ENCODE results near the gene MEX3A. TPM values are rescaled to one million over a fixed set of nuclear protein-coding genes. Genes with fewer than 3 reads are reported as not detected.
"Not testable (repeated sequence)": the region's sequence is repeated elsewhere in the genome, so short reads cannot be mapped to it uniquely, and the experiment has no call there.

The MEX3A gene
- total RNA-seq, 2 donors from 2014 or later: 3.3 to 5.7 TPM

DNA sequence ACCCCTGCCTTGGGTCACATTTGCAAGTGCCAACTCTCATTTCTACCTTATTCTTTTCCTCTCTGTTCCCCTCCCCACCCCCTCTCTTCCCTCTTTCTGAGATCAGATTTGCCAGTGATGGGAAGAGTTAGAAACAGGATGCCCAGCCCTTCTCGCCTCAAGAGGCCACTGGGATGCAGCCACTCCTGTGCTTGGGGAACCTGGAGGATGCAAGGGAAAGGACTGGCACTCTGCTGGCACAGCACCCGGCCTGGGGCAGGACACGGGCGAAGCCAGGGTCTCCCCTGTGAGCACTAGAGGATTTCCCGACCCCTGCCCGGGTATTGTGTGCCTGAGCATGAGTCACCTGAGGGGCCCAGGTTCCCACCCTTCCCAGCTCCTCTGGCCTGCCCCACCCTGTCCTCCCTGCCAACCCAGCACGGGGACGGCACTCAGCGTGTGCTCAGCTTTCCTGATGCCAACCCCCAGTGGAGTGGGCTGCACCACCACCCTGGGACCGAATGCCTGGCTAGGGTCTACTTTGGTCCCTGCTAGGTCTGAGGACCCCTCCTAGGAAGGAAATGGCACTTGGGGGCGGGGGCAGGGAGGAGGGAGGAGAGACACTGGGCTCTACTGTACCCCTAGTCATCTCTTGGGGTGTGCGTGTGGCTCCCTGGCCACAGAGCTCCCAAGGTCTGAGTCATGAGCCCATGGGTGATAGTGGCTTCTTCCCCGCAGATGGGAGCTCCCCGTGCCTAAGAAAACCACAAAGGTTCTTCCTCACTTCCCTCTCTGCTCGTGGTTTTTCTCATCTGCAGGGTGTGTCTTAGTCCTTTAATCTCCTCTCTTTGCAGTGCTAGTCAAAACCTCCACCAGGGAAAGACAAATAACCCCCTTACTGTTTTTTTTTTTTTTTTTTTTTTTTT lies 44.6 kb upstream of the MEX3A start:
- Histone ChIP-seq H3K27ac (peak overlapping the region; percentile 93 to 94), H3K36me3 (peaks cover 0 to 8% of the 10 kb centered on the region in 2 donors), H3K4me1 (replicated peaks) (peaks cover 51% of the 10 kb centered on the region), H3K9me3 (no peaks in the 10 kb centered on the region), H3K27me3 (replicated peaks; ENCODE audit: insufficient read depth) (no peaks in the 10 kb centered on the region), H3K4me3 (no peak overlapping the region)
- DNase-seq (ENCODE audit: low spot score): no peak
- intact Hi-C loops (cut with DNase I): no loop called here
- 37% methylated on average over 15 of the region's 15 CpGs for WGBS
- TF ChIP-seq, protein P1, sequence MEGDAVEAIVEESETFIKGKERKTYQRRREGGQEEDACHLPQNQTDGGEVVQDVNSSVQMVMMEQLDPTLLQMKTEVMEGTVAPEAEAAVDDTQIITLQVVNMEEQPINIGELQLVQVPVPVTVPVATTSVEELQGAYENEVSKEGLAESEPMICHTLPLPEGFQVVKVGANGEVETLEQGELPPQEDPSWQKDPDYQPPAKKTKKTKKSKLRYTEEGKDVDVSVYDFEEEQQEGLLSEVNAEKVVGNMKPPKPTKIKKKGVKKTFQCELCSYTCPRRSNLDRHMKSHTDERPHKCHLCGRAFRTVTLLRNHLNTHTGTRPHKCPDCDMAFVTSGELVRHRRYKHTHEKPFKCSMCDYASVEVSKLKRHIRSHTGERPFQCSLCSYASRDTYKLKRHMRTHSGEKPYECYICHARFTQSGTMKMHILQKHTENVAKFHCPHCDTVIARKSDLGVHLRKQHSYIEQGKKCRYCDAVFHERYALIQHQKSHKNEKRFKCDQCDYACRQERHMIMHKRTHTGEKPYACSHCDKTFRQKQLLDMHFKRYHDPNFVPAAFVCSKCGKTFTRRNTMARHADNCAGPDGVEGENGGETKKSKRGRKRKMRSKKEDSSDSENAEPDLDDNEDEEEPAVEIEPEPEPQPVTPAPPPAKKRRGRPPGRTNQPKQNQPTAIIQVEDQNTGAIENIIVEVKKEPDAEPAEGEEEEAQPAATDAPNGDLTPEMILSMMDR (IDR thresholded peaks at IDR 0.05): no peak
- TF ChIP-seq POLR2A (IDR thresholded peaks at IDR 0.05) (no peak), POLR2AphosphoS5 (IDR thresholded peaks at IDR 0.05) (no peak)

DNA sequence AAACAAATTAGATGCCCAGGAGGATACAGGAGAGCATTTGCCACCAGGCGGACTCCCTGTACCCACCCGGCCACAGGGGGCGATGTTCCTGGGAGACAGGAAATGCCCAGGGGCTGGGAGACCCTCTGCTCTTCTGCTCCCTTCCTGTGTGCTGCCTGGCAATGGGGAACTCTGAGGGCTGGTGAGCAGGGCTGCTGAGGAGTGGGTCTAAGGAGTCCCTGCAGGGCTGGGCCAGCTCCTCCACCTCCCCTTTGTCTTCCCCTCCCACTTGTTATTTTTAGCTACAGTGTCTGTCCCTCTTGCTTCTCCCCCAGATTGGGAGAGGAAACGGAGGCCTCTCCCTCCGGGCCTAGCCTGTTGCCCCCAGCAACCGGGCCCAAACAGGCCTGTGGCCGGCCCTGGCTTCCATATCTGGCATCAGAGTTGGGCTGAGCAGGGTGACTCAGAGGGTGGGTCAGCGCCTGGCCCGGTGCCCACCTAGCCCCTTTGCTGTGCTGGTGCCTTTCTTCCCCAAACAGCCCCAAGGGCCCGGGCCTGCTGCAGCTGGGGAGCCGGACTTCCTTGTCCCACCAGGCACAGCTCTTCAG lies 43.9 kb upstream of the MEX3A start:
- no peaks in the 10 kb centered on the region for H3K27me3 ChIP-seq (replicated peaks; ENCODE audit: insufficient read depth)
- peaks cover 58% of the 10 kb centered on the region for H3K4me1 ChIP-seq (replicated peaks)
- 17% methylated on average over 11 of the region's 11 CpGs for WGBS
- H3K9me3 ChIP-seq: no peaks in the 10 kb centered on the region
- H3K27ac ChIP-seq: peak overlapping the region; percentile 93 to 94
- TF ChIP-seq POLR2AphosphoS5 (IDR thresholded peaks at IDR 0.05) (peak; percentile 35), POLR2A (IDR thresholded peaks at IDR 0.05) (peak; percentile 10)
- TF ChIP-seq, protein P1 (IDR thresholded peaks at IDR 0.05): peak in 3 of 4 experiments; percentile 8 to 28 (median 16)
- no peak for DNase-seq (ENCODE audit: low spot score)
- peaks cover 0 to 7% of the 10 kb centered on the region in 2 donors for H3K36me3 ChIP-seq
- no peak overlapping the region for H3K4me3 ChIP-seq
- intact Hi-C loops (cut with DNase I): no loop called here

DNA sequence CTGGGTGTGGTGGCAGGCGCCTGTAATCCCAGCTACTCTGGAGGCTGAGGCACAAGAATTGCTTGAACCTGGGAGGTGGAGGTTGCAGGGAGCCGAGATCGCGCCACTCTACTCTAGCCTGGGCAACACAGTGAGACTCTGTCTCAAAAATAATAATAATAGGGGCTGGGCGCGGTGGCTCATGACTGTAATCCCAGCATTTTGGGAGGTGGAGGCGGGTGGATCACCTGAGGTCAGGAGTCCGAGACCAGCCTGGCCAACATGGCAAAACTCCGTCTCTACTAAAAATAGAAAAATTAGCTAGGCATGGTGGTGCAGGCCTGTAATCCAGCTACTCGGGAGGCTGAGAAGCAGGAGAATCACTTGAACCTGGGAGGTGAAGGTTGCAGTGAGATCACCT lies 43.3 kb upstream of the MEX3A start:
- 77% methylated on average over 10 of the region's 10 CpGs for WGBS
- H3K36me3 ChIP-seq; H3K9me3 ChIP-seq; DNase-seq (ENCODE audit: low spot score); H3K4me3 ChIP-seq; H3K27me3 ChIP-seq (replicated peaks; ENCODE audit: insufficient read depth); intact Hi-C loops (cut with DNase I): not testable (repeated sequence)
- Histone ChIP-seq H3K27ac (peak overlapping the region; percentile 93 to 94), H3K4me1 (replicated peaks) (peaks cover 61% of the 10 kb centered on the region)

DNA sequence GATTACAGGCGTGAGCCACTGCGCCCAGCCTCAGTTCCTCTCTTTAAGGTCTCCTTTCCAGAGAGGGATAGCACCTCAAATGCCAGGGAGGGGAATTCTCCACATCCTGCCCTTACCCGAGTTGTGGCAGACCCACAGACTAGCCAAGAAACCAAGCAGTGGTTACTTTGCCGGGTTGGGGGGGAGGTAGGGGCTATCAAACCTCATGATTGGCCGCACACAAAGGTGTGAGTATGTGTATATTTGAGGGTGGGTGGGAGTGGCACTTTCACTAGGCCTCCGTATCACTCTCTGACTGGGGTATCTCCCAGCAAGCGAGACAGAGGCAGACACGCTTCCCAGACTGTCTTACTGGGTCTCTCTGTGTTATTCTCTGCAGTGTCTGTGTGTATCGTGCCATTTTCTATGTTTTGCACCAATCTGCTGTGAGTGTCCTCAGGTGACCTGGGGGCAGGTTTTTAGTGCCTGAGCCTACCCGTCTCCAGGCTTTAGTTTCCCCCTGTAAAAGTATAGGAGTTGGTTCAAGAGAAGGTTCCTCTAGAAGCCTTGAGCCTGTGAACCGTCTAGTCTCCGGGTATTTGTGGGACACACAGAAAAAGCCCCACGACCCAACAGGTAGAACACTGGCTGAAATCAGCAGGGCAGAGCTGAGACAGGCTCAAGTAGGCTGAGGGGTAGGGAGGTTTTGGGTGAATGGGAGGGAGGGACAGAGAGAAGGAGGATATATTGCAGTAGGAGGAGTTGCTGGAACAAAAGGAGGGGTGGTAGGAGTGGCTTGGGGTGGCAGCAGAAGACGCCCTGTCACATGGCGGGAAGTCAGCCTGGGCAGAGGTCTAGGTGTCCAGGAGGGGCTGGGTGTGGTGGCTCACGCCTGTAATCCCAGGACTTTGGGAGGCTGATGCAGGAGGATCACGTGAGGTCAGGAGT lies 42.6 kb upstream of the MEX3A start:
- Histone ChIP-seq H3K36me3 (no peaks in the 10 kb centered on the region), H3K4me1 (replicated peaks) (peaks cover 68% of the 10 kb centered on the region), H3K27me3 (replicated peaks; ENCODE audit: insufficient read depth) (no peaks in the 10 kb centered on the region), H3K9me3 (no peaks in the 10 kb centered on the region), H3K27ac (peak overlapping the region; percentile 93 to 94), H3K4me3 (no peak overlapping the region)
- TF ChIP-seq, protein P1 (IDR thresholded peaks at IDR 0.05): no peak
- peak; percentile 84 for TF ChIP-seq POLR2A (IDR thresholded peaks at IDR 0.05)
- peak; percentile 65 for TF ChIP-seq POLR2AphosphoS5 (IDR thresholded peaks at IDR 0.05)
- intact Hi-C loops (cut with DNase I): no loop called here
- peak; percentile 64 for DNase-seq (ENCODE audit: low spot score)
- 42% methylated on average over 17 of the region's 17 CpGs for WGBS

Data from prostate gland (tissue), 2 donors.